Stimulated activated naive CD8-positive, alpha-beta T cell treated with anti-CD3 and anti-CD28 coated beads, Interleukin-15, Interleukin-2, amounts not matched to agents 100 ng/mL and 50 ng/mL, for 24 hours (primary cell): Measurements from ENCODE around the gene PPP1R1C.
"Not testable (repeated sequence)": the region's sequence is repeated elsewhere in the genome, so short reads cannot be mapped to it uniquely, and the experiment has no call there.

Source experiments
- H3K27ac Mint-ChIP-seq: one replicate; pipeline ENCODE4 v1.8.0; 2021; ENCODE audit warnings: mild to moderate bottlenecking, mixed read lengths
- H3K27me3 Mint-ChIP-seq: one replicate; pipeline ENCODE4 v1.8.0; 2021; ENCODE audit warnings: mixed read lengths
- H3K36me3 Mint-ChIP-seq: one replicate; pipeline ENCODE4 v1.8.0; 2021; ENCODE audit warnings: low read depth, mixed read lengths
- H3K4me1 Mint-ChIP-seq: one replicate; pipeline ENCODE4 v1.8.0; 2021; ENCODE audit warnings: low read depth, mixed read lengths
- H3K4me3 Mint-ChIP-seq: one replicate; pipeline ENCODE4 v1.8.0; 2021; ENCODE audit warnings: mild to moderate bottlenecking, mixed read lengths
- H3K9me3 Mint-ChIP-seq: one replicate; pipeline ENCODE4 v1.8.0; 2021; ENCODE audit warnings: mixed read lengths

The PPP1R1C gene

DNA sequence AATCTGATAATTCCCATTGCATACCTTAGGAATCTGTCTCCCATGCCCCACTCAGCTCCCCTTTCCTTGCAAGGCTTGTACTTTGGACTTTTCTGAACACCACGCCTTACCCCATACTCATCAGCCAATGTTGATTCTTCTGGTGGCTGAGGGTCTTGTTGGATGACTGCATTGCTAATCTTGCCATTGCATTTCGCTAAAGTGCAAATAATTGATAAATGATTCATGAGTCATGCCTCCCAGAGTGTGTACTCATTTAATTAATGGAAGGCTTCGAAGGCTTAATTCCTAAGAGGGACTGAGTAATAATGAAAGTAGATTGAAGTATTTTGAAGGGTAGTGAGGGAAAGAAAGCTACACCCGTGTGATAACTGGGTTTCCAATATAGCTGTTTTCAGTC is 28.0 kb upstream of the PPP1R1C start:
- H3K4me1 Mint-ChIP-seq, result peaks cover 14% of the 10 kb centered on the region
- H3K4me3 Mint-ChIP-seq, result no peak overlapping the region
- H3K9me3 Mint-ChIP-seq, result no peaks in the 10 kb centered on the region
- no peak overlapping the region for H3K27ac Mint-ChIP-seq
- peaks cover 15% of the 10 kb centered on the region for H3K27me3 Mint-ChIP-seq
- no peaks in the 10 kb centered on the region for H3K36me3 Mint-ChIP-seq

DNA sequence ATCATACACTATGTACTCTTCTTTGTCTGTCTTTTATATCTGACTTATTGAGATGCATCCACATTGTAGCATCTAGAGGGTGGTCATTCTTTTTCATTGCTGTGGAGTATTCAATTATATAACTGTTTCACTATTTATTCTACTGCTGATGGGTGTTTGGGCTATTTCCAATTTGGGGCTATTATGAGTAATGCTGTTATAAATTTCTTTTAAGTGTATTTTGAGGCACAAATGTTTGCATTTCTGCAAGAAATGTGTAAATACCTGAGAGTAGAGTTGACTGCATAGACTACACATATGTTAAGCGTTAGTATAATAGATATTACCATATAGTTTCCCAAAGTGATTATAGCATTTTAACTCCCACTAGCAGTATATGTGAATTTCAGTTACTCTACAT is 26.9 kb upstream of the PPP1R1C start:
- Mint-ChIP-seq H3K27ac (no peak overlapping the region), H3K4me1 (peaks cover 11% of the 10 kb centered on the region), H3K27me3 (peaks cover 13% of the 10 kb centered on the region), H3K36me3 (no peaks in the 10 kb centered on the region), H3K9me3 (no peaks in the 10 kb centered on the region), H3K4me3 (no peak overlapping the region)

DNA sequence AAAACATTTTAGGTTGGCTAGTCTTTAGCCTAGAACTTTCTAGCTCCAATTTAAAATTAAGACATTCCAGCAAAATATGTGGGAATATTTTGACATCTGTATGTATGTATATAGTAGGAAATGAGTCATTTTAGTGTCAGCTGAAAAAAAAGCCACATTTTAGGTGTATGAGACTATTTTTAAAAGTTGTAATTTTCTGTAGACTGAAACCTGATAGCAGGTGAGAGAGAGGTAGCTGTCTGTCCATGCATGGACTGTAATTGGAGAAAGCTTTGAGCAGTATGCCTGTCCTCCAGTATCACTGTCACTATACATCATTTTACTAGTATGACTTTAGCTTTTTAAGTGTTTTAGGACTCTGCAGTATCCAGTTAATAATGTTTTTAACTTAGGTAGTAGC is 26.1 kb upstream of the PPP1R1C start:
- H3K4me1 Mint-ChIP-seq, result peaks cover 8% of the 10 kb centered on the region
- H3K27me3 Mint-ChIP-seq, result peaks cover 11% of the 10 kb centered on the region
- H3K9me3 Mint-ChIP-seq, result peaks cover 4% of the 10 kb centered on the region
- H3K36me3 Mint-ChIP-seq, result no peaks in the 10 kb centered on the region
- no peak overlapping the region for H3K4me3 Mint-ChIP-seq
- no peak overlapping the region for H3K27ac Mint-ChIP-seq

DNA sequence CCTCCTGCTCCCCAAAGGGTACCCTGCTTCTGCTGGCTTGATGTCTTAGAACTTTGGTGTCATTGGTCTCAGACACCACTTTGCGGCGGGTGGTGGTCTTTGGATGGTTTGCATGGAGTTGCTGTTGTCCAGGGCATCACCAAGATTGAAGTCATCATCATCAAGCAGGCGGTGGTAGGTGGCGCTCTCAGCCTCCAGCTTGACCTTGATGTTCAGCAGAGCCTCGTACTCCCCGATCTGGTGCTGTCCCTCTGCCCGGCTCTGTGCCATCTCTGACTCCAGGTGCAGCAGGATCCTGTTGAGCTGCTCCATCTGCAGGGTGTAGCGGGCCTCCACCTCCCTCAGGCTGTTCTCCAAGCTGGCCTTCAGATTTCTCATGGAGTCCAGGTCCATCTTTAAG is 24.5 kb upstream of the PPP1R1C start:
- H3K27me3 Mint-ChIP-seq, result peaks cover 15% of the 10 kb centered on the region
- H3K9me3 Mint-ChIP-seq, H3K4me1 Mint-ChIP-seq, H3K27ac Mint-ChIP-seq, H3K4me3 Mint-ChIP-seq, H3K36me3 Mint-ChIP-seq: not testable (repeated sequence)

DNA sequence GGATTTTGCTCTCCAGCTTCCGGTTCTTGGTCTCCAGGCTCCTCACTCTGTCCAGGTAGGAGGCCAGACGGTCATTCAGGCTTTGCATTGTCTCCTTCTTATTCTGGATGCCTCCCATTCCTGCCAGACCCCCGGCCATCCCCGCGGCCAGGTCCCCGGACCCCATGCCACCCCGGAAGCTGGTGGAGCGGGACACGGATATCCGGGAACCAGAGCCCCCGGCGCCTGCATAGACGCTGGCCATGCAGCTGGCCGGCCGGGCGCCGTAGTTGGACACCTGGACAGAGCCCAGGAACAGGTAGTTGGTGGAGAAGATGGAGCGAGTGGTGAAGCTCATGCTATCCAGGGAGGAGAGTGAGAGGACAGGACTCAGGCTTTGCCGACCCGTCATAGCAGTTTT is 23.5 kb upstream of the PPP1R1C start:
- Mint-ChIP-seq H3K27me3 (peaks cover 22% of the 10 kb centered on the region), H3K36me3 (no peaks in the 10 kb centered on the region), H3K27ac (no peak overlapping the region), H3K9me3 (peaks cover 13% of the 10 kb centered on the region), H3K4me3 (no peak overlapping the region), H3K4me1 (no peaks in the 10 kb centered on the region)

DNA sequence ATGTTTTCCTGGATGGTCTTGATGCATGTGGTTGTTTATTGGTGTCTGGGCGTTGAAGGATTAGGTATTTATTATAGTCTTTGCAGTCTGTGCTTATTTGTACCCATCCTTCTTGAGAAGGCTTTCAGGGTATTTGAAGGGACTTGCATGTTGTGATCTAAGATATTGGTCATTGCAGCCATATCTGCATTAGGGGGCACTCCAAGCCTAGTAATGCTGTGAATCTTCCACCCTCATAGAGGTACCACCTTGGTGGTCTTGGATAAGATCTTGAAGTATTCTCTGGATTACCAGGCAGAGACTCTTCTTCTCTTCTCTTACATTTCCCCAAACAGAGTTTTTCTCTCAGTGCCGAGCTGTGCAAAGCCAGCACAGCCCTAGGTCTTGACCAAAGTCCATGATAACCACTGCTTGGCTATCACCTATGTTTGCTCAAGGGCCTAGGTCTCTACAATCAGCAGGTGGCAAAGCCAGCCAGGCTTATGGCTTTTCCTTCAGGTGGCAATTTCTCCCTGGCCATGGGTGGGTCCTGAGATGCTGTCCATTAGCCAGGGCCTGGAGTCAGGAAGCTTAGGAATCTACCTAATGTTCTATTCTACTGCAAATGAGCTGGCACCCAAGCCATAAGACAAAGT is 15.4 kb upstream of the PPP1R1C start:
- Mint-ChIP-seq H3K4me3 (no peak overlapping the region), H3K9me3 (peaks cover 11% of the 10 kb centered on the region), H3K4me1 (no peaks in the 10 kb centered on the region), H3K27me3 (peaks cover 34% of the 10 kb centered on the region), H3K27ac (no peak overlapping the region), H3K36me3 (no peaks in the 10 kb centered on the region)

DNA sequence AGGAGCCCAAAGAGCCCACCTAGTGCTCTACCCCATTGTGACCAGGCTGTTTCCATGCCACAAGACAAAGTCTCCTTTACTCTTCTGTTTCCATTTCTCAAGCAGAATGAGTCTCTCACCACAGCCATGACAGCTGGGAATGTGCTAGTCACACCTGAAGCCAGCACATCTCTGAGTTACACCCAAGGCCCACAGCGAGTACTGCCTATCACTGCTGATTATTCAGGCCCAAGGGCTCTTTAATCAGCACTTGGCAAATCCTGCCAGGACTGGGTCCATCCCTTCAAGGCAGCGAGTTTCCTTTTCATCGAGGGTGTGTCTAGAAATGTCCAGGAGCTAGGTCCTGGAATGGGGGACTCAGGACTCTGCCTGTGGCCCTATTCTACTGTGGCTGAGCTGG is 14.6 kb upstream of the PPP1R1C start:
- Mint-ChIP-seq H3K9me3 (peaks cover 7% of the 10 kb centered on the region), H3K4me3 (no peak overlapping the region), H3K27me3 (peaks cover 30% of the 10 kb centered on the region), H3K36me3 (no peaks in the 10 kb centered on the region), H3K4me1 (no peaks in the 10 kb centered on the region), H3K27ac (no peak overlapping the region)

DNA sequence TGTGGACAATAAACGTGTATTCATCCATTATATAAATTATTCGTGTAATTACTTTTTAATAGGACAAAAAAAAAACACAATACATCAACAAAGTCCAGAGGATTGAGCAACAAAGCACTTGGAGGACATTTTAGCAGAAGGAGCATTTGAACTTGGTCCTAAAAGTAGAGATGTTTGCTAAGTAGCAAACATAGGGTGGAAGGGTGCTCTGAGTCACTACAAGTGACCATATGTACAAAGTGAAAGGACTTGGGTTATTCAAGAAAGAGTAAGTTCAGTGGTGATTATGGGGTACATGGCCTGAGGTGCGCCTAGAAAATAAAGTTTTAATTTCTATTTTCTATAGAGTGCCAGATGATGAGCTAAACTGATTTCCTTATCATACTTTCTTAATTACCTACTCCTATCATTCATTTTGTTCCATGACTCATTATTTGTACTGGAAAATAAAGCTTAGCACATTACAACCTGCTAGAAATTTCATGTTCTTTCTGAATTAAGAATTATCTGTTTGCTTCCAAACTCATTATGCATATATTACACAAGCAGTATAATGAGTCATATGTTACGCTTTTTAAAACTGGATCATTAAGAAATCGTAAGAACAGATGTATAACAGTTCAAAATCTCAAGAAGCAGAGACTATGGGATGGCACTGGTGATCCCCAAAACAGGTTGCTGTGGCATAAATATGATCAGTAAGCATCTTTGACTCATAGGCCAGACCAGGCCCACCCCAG is 13.1 kb upstream of the PPP1R1C start:
- H3K4me1 Mint-ChIP-seq, result no peaks in the 10 kb centered on the region
- peaks cover 20% of the 10 kb centered on the region for H3K27me3 Mint-ChIP-seq
- H3K9me3 Mint-ChIP-seq, result no peaks in the 10 kb centered on the region
- no peak overlapping the region for H3K27ac Mint-ChIP-seq
- H3K36me3 Mint-ChIP-seq, result no peaks in the 10 kb centered on the region
- H3K4me3 Mint-ChIP-seq, result no peak overlapping the region

DNA sequence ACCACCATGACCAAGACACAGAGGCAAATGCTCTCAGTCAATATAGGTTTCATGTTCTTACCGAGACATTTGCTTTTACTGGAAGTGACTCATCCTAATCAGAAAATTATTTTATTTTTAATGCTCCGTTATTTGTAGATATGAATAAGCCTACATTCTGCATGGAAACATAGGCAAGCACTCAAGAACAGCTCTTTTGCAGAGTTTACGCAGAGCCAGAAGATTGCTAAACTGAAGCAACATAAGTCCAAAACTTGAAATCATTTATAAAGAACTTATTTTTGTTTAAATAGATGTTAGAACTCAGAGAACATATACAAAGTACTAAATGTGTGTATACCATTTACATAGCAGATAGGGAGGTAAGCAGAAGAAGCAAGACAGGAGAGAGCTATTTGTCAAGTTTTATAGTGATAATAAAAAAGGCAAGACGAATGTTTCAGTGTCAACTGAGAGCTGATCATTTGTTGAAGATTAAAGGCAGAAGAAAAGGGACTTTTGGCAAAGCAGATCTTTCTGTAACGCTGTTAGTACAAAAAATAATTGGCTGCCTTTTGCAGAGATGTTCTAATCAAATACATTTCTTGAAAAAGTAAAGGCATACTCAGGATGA is 12.4 kb upstream of the PPP1R1C start:
- H3K27me3 Mint-ChIP-seq, result peaks cover 20% of the 10 kb centered on the region
- no peaks in the 10 kb centered on the region for H3K9me3 Mint-ChIP-seq
- no peaks in the 10 kb centered on the region for H3K36me3 Mint-ChIP-seq
- H3K4me3 Mint-ChIP-seq, result no peak overlapping the region
- no peak overlapping the region for H3K27ac Mint-ChIP-seq
- peaks cover 6% of the 10 kb centered on the region for H3K4me1 Mint-ChIP-seq

DNA sequence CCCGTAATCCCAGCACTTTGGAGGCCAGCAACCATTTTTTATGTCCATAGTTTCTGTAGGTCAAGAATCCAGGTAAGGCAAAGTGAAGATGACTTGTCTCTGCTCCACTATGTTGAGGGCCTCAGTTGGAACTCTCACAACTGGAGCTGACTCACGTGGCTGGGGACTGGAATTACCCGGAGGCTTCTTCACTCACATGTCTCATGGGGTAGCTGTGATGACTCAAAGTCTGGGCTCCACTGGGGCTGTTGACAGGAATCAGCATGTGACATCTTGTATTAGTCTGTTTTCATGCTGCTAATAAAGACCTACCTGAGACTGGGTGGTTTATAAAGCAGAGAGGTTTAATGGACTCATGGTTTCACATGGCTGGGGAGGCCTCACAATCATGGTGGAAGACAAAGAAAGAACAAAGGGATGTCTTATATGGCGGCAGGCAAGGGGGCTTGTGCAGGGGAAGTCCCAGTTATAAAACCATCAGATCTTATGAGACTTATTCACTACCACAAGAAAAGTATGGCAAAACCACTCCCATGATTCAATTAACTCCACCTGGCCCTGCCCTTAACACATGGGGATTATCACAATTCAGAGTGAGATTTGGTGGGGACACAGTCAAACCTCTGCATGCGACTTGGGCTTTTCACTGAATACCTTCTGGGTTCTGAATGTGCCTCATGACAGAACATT is 7.8 kb upstream of the PPP1R1C start:
- Mint-ChIP-seq H3K27me3 (peaks cover 9% of the 10 kb centered on the region), H3K9me3 (no peaks in the 10 kb centered on the region), H3K36me3 (no peaks in the 10 kb centered on the region), H3K4me1 (peaks cover 10% of the 10 kb centered on the region), H3K27ac (peak overlapping the region; percentile 87), H3K4me3 (no peak overlapping the region)

DNA sequence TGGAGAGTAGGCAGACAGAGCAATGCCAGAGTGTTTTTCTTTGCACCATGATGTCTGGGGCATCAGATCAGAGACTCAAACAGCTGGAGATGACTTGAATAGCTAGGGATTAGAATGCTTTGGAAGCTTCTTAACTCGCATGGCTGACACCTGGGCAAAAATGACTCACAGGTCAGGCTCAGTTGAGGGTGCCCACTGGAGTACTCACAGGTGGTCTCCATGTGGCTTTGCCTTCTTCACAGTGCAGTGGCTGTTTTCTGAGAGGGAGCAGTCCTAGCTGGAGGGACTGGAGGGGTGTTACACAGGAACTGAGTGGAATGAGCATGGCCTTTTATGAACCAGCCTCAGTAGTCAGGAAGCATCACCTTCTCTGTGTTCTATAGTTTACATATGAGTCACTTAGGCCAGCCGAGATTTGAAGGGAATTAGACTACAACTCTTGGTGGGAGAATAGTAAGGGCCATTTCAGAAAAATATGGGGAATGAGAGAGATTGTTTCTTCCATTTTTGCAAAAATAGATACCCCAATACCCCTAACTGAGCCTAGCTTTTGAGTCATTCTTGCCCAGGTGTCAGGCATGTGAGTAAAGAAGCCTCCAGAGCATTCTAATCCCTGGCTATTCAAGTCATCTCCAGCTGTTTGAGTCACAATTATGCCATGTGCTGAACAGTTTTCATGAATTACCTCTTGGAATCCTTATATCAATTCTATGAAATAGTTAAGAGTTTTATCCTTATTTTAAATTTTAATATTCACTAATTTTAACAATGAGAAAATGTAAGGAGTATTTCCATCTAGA is 7.1 kb upstream of the PPP1R1C start:
- Mint-ChIP-seq H3K36me3 (no peaks in the 10 kb centered on the region), H3K4me3 (no peak overlapping the region)

DNA sequence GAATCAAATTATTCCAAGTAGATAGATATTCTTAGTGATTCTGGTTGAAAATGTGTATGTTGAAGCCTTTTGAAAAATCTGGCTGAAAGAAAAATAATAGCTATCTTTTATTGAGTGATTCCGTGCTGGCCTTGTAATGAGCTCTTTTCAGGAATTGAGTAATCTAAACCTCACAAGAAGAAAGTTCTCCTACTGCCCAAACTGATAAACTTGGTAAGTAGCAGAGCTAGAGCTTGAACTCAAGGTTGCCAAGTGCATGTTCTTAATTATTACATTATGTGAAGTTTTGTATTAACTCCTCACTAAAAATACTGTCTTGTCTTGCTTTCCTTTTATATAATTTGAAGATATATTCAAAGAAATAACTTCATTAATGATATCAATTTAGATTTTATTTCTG is 1.6 kb upstream of the PPP1R1C start:
- Mint-ChIP-seq H3K27me3 (peaks cover 2% of the 10 kb centered on the region), H3K36me3 (no peaks in the 10 kb centered on the region), H3K4me3 (no peak overlapping the region), H3K4me1 (no peaks in the 10 kb centered on the region), H3K9me3 (no peaks in the 10 kb centered on the region), H3K27ac (no peak overlapping the region)

More for the DNA sequence above, 7.1 kb upstream of the PPP1R1C start:
- Mint-ChIP-seq H3K4me1 (peaks cover 10% of the 10 kb centered on the region), H3K27ac (peak overlapping the region; percentile 87), H3K27me3 (peaks cover 6% of the 10 kb centered on the region), H3K9me3 (no peaks in the 10 kb centered on the region)

DNA sequence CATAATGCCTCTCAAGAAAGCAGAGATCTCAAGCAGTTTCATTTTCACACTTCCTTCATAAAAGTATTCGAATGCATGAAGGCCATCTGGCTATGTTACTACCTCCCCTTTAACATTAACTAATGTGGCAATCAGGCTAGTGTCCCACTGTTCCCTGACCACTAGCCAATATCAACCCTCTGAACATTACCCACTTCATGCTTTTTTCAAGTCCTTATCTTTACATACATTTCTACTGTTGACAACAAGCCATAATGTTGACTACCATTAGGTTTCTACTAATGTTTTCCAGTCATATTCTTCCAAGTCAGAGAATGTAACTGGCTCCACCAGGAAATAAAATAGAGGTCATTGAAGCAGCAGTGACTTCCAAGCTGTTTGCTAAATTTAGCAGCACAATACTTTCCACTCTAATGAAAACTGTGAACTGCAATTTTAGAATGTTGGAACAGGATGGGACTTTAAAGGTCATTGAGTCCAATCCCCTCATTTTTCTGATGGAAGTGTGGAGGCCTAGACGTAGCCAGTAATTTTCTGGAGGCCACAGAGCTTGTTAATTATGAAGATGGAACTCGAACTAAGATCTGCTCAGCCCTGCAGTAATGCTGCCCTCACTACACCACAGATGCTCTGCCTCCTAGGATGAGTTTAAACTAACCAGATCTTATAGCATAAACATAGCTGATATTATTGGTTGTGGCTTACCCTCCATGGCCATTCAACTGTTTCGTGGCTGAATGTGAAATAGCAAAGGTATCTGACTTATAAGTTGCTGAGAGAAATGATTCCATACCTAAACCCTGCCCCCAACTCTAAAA is 630 bp upstream of the PPP1R1C start:
- peaks cover 2% of the 10 kb centered on the region for H3K27me3 Mint-ChIP-seq
- no peak overlapping the region for H3K27ac Mint-ChIP-seq
- no peaks in the 10 kb centered on the region for H3K4me1 Mint-ChIP-seq
- H3K9me3 Mint-ChIP-seq, result no peaks in the 10 kb centered on the region
- no peaks in the 10 kb centered on the region for H3K36me3 Mint-ChIP-seq
- no peak overlapping the region for H3K4me3 Mint-ChIP-seq
